ENCODE data around the gene RFT1. TPM values are rescaled to one million over a fixed set of nuclear protein-coding genes. Genes with fewer than 3 reads are reported as not detected.

RFT1 gene
- total and polyA plus RNA-seq, 2 of the 13 experiments (the other 11 are each of a cell fraction or from before 2014, with no cell fraction given): 23.2 to 37.0 TPM

- peak; percentile 90 for TF ChIP-seq PRDM10 (CRISPR knock-in tag; IDR thresholded peaks at IDR 0.05; ENCODE audit: low read depth)
- TF ChIP-seq RCOR2 (CRISPR knock-in tag; IDR thresholded peaks at IDR 0.05): no peak; the same call in 1 of the 2 replicates
- 0 out of 2 replicates have a peak, but pooled peaks have one; percentile 91 for TF ChIP-seq ZNF713 (CRISPR knock-in tag; IDR thresholded peaks at IDR 0.05)
- no peak for TF ChIP-seq ARHGAP35 (CRISPR knock-in tag; IDR thresholded peaks at IDR 0.05; ENCODE audit: borderline replicate concordance)
- TF ChIP-seq HMG20B (CRISPR knock-in tag; conservative IDR thresholded peaks at IDR 0.05): no peak
- no peak for TF ChIP-seq ZNF205 (CRISPR knock-in tag; IDR thresholded peaks at IDR 0.05)
- TF ChIP-seq LRRFIP1 (CRISPR knock-in tag; conservative IDR thresholded peaks at IDR 0.05): no peak
- TF ChIP-seq ZNF619 (CRISPR knock-in tag; IDR thresholded peaks at IDR 0.05): peak; percentile 51; the same call in 1 of the 2 replicates
- TF ChIP-seq ZNF549 (CRISPR knock-in tag; IDR thresholded peaks at IDR 0.05): no peak
- TF ChIP-seq NR2F6 (IDR thresholded peaks at IDR 0.05): no peak
- peak; percentile 48 for TF ChIP-seq NR2F6 (CRISPR knock-in tag; IDR thresholded peaks at IDR 0.05)
- no peak for TF ChIP-seq ATF1 (CRISPR knock-in tag; IDR thresholded peaks at IDR 0.05)
- peak; percentile 51; the same call in 1 of the 2 replicates for TF ChIP-seq ZNF768 (CRISPR knock-in tag; IDR thresholded peaks at IDR 0.05)
- no peak for TF ChIP-seq ZNF383 (CRISPR knock-in tag; IDR thresholded peaks at IDR 0.05; ENCODE audit: borderline replicate concordance)
- TF ChIP-seq SALL1 (CRISPR knock-in tag; IDR thresholded peaks at IDR 0.05): peak; percentile 63
- no peak for TF ChIP-seq ZBTB14 (CRISPR knock-in tag; IDR thresholded peaks at IDR 0.05)
- TF ChIP-seq HNRNPLL (IDR thresholded peaks at IDR 0.05; ENCODE audit: low read depth, low read length, poor library complexity, severe bottlenecking): peak; percentile 50
- TF ChIP-seq FOXA3 (CRISPR knock-in tag; IDR thresholded peaks at IDR 0.05): peak; percentile 45; the same call in 1 of the 2 replicates
- peak; percentile 93 for TF ChIP-seq STAG1 (CRISPR knock-in tag; IDR thresholded peaks at IDR 0.05)
- TF ChIP-seq ZNF530 (CRISPR knock-in tag; IDR thresholded peaks at IDR 0.05; ENCODE audit: low read depth): no peak
- peak; percentile 84; the same call in 1 of the 2 replicates for TF ChIP-seq NRL (CRISPR knock-in tag; IDR thresholded peaks at IDR 0.05; ENCODE audit: borderline replicate concordance)
- no peak; the same call in 1 of the 2 replicates for TF ChIP-seq MXD3 (CRISPR knock-in tag; IDR thresholded peaks at IDR 0.05)
- no peak for TF ChIP-seq ZNF282 (IDR thresholded peaks at IDR 0.05; ENCODE audit: partially characterized antibody)
Measured at GRCh38 chr3:53072653-53073552, 57.3 kb downstream of the RFT1 start (continued).
